GM19193 (cell line): ENCODE results near the gene ORAI2.

Source experiments
- POLR2A ChIP-seq: IDR thresholded peaks from 4 replicates; pipeline ENCODE4 v1.6.1; 2011; ENCODE audit not compliant: insufficient read depth, insufficient read length; ENCODE audit errors: extremely low read depth

The ORAI2 gene

DNA sequence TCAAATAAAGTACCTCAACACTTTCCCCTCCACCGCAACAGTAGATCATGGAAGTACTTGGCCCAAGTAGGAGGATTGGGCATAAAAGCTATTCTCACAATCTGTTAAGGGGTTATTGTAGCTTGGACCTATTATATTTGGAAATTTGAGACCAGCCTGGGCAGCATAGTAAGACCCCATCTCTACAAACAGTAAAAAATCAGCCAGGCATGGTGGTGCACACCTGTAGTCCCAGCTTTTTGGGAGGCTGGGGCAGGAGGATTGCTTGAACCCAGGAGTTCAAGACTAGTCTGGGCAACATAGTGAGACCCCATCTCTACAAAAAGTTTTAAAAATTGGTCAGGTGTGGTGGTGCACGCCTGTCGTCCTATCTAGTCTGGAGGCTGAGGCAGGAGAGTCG, 24.0 kb upstream of the ORAI2 start:
- no peak for TF ChIP-seq POLR2A

DNA sequence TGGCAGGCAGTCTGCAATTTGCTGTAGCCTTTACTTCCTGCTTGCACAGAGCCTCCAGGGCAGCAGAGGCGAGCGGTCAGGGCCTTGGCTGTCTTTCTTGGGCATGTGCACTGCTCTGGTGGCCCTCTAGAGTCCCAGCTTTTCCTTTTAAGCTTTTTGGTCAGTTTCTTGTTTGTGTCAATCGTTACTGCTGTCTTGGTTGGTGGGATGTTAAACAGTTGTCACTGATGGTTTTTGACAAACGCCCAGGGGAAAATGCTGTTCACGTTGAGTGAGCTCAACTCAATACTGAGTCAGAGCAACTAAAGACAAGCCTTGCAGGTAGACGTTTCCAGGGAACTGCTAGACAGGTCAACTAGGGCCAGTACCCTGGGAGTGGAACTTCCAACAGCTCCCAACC, 23.3 kb upstream of the ORAI2 start:
- TF ChIP-seq POLR2A, result no peak

DNA sequence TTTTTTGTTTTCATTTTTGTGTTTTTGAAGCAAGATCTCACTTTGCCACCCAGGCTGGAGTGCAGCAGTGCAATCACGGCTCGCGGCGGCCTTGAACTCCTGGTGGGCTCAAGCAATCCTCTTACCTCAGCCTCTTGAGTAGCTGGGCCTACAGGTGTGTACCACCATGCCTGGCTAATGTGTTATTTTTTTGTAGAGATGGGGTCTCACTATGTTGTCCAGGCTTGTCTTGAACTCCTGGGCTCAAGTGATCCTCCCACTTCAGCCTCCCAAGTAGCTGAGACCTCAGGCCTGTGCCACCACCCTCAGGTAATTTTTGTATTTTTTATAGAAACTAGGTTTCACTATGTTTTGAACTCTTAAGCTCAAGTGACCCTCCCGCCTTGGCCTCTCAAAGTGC, 22.5 kb upstream of the ORAI2 start:
- TF ChIP-seq POLR2A, result no peak

DNA sequence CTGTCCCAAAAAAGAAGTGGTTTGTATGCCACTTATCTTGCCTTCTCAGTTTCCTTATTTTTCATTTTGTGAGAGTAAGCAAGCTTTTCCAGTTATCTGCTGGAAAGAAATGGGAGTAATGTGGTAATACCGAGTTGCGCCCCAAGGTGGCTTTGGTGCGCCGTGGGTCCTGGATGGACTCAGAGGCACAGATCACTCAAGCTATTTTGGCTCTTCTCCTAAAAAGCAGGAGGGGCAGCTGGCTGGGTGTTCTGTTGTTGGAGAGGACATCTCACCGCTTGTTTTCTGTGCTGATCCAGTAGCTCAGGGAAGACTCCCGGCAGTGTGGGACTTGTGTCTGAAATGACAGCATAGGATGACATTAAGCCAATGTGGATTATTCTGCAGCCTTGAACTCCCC, 20.8 kb upstream of the ORAI2 start:
- TF ChIP-seq POLR2A, result no peak

DNA sequence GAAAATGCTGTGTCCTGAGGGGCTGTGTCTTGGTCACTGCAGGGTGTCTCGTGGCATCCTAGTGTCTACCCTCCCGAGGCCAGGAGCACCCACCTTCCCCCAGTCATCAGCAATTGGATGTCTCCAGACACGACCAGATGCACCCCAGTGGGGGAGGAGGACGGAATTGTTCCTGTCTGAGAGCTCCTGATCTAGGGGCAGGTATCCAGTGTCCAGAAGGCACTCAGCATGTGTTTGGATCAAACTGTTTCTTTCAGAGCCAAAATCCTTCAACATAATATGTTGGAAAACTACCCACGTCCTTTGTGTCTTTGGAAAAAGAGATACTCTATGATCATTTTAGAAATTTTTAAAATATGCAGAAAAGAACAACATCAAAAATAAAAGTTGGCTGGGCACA, 20.3 kb upstream of the ORAI2 start:
- no peak for TF ChIP-seq POLR2A

DNA sequence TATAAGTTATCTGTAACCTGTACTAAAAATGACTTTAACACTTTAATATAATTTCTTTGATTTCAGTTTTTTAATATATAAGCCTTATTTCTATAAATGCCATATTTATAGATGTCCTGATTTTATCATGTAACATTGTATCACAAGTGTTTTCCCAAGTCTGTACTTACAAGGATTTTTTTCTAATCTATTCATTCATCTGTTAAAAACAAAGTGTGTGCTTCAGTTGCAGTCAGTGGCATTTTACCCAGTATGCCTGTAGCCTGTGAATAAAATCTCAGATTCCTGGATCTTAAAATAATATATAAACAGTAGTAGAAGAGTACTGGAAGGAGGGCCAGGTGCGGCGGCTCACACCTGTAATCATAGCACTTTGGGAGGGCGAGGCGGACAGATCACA, 19.8 kb upstream of the ORAI2 start:
- no peak for TF ChIP-seq POLR2A

DNA sequence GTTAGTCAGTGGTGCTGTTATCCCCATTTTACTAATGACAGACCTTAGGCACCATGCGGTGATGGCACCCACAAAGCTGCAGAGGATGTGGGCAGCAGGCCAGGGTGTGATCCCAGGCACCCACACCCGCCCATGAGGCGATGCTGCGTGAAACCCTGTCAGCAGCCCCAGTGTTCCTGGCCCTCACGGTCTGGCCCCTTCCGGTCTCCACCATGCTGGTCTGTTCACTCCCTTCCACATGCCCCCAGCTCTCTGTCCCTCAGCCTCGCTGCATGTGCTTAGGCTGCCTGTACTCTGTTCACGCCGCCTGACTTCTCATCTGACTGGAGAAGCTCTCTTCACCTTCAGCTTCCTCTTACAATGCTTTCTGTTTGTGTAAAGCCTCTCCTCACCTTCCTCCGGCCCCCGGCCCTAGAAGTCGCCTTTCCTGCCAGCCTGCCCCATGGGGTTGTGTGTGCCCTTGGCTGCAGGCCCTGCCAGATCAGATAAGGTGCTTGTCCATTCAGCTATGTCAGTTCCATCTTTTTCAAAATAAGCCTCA, 17.6 kb upstream of the ORAI2 start:
- TF ChIP-seq POLR2A, result no peak

DNA sequence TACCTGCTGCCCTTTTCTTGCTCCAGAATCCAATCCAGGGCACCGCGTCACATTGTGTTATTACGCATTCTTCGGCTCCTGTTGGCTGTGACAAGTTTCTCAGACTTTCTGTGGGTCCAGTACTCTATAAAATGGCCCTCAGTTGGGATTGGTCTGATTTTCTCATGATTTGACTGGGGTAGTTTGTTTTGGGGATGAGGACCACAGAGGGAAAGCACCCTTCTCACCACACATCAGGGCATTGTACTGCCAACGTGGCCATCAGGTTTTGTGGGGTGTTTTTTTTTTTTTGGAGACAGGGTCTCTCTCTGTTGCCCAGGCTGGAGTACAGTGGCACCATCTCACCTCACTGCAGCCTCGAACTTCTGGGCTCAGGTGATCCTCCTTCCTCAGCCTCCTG, 17.0 kb upstream of the ORAI2 start:
- no peak for TF ChIP-seq POLR2A

DNA sequence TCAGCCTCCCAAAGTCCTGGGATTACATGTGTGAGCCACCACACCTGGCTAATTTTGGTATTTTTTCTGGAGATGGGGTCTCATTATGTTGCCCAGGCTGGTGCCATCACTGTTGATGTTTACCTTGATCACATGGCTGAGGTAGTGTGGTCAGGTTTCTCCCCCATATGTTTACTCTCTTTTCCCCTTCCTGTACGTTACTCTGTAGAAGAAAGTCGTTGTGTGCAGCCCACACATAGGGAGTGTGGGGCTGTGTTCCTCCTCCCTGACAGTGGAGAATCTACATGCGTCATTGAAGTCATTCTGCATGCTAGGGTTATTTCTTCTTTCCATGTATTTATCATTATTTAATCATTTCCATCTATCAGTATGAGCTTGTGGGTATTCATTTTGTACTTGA, 16.3 kb upstream of the ORAI2 start:
- no peak for TF ChIP-seq POLR2A

DNA sequence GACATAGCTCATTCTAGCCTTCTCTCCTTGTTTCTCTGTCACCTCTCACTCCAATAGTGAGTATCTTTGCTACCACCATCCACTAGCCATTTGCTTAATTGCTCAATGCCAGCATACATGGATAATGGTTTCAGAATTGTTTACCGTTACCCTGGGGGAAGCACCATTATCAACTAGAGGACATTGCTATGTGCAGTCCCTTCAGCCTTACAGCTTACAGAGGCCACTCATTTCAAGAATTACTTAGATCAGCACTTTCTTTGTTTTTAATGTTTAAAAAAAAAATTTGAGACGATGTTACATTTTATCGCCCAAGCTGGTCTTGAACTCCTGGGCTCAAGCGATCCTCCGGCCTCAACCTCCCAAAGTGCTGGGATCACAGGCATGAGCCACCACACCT, 14.8 kb upstream of the ORAI2 start:
- TF ChIP-seq POLR2A, result no peak

DNA sequence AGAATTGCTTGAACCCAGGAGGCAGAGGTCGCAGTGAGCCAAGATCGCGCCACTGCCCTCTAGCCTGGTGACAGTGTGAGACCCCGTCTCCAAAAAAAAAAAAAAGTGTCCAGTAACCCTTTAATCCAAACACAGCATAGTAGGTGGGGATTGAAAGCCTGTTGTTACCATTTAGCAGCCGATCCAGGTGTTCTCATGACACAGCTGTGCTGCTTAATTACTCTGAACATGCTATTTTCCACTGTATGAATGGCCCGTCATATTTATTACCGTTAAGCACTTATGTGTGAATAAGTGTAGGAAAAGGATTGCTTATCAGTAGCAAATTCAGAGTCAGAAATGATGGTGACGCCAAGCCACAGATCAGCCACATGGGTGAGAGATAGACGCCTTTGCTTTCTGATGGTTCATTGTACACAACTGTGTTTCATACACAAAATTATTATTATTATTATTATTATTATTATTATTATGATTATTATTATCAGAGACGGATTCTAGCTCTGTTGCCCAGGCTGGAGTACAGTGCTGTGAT, 11.6 kb upstream of the ORAI2 start:
- TF ChIP-seq POLR2A, result no peak

DNA sequence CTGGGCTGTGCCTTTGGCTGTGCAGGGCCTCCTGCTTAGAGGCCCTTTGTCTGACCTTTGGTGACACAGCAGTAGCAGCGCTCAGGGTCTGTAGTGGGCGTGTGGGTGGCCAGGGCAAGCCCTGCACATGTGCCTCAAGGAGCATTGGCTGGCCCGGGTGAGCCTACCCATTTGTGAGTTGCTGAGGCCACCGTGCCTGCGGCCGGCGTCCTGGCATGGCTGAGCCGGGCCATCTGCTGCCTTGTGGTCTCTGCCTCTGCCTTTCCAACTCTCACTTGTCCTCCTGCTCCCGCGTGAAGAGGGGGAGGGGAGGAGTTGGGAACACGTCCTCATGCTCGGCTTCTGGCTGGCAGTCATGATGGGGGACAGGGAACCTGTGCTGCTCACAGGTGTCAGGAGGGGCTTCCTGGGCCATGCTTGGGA, 9.2 kb upstream of the ORAI2 start:
- TF ChIP-seq POLR2A, result no peak

DNA sequence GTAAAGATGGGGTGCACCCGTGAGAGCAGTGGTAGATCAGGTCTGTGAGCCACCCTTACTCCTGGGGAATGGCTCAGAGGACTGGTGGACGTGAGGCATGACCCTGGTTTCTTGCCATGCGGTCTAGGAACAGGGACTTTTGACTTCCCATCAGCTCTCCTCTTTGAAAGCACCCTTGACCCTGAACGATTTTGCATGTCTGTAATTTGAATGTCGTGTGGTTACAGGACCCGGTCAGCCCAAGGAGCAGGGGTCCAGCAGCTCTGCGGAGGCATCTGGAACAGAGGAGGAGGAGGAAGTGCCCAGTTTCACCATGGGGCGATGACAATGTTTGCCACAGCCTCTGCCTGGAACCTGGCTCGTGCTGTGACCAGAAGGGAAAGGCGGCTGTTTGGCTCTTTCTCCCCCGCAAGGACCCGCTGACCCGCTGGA, 8.6 kb upstream of the ORAI2 start:
- no peak for TF ChIP-seq POLR2A

DNA sequence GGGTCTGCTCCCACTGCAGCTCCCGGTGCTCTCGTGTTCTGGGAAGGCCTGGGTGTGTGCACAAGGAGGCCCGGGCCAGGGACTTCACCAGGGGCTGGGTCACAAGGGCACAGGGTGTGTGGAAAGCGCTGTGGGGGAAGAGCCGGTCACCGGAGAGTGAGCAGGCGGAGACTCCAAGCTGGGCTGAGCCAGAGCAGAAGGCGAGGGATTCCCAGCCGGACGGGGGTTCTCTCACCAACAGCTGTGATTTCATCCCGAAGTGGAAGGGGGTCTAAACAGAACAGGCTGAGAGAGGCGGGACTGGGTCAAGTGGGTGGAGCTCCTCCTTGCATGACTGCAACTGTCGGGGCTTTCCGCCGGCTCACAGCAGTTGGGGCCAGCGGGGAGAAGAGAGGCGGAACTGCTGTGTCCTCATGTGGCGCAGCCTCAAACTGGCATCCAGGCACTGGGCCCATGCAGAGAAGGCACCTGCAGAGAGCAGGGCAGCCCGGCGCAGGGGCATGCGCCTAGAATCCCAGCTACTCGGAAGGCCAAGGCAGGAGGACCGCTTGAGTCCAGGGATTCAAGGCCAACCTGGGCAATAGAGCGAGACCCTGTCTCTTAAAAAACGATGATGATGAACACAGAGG, 7.6 kb upstream of the ORAI2 start:
- TF ChIP-seq POLR2A, result peak; percentile 86

DNA sequence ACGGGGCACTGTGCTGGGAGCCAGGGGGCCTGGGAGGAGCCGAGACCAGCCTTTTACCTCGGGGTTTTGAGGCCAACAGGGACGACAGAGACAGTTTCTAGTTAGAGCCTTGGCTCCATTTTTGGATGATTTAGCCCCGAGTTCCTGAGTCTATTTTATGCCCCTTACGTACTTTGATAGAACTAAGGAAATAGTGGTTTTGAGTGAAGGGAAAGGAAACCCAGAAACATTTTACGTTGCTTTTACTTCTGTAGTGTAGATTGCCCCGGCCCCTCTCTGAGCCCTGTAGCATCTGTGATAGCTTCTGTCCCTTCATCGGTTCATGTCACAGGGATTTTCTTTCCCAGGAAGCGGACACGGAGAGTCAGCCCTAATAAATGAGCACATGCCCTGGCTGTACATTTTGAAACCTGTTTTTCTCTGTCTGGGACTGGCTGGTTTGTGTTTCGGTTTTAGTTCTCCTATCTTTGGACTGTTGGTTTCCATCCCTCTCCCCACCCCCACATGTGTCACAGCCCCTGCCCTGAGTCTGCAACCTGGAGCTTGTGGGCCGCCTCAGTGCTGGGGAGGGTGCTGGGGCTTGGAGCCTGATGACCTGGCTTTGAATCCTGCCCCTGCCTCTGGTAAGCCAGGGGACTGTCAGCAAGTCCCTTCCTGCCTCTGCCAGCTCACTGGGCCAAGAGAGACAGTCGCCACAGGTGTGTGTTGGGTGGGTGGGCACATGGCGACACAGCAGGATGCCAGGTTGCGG, 6.9 kb upstream of the ORAI2 start:
- peak; percentile 48 for TF ChIP-seq POLR2A

DNA sequence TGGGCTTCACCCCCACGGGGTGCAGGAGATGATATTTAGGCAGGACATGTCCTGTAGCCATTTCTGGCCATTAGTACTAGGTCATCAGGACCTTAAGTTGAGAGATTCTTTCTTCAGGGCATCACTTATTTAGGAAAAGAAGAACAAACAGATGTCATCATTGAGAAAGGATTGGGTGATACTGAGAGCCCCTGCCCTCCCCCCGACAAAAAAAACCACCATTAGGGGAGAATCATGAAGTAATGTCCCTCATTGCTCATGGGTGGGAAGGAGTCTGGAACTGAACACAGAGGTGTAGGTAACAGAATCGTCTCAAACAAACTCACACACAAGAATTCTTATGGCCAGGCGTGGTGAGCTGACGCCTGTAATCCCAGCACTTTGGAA, 6.4 kb upstream of the ORAI2 start:
- TF ChIP-seq POLR2A, result no peak

DNA sequence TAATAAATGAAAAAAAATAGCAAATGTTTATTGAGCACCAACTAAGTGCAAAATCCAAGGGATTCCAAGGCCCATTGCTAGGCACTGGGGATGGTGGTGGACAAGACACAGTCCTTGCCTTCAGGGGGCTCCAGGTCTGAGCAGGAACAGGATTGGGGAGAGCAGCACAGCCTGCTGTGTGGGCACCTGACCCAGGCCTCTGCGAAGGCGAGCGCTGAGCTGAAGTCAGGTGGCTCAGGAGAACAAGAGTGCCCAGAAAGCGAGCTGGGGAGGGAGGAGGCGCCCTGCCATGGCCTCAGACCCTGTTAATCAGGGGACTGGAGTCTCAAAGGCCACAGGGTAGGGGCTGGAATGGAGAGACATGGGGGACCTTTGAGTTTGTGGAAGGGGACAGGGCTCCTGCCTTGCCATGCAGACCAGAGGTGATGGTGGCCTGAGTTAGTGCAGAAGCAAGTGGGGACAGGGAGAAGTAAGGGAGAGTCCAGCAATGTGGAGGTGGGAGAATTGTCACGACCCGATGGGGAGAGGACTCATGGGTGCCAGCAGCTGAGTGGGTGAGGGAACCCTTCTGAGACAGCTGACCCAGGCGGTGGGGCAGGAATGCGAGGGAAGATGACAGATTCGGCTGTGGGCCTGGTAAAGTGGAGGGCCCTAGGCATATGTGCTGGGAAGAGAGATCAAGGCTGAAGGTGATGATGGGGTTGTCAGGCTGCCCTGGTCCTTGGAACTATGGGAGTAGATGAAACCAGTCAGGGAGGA, 4.1 kb upstream of the ORAI2 start:
- TF ChIP-seq POLR2A, result no peak
